ENCODE data around the gene ZAR1. TPM values are rescaled to one million over a fixed set of nuclear protein-coding genes. Genes with fewer than 3 reads are reported as not detected.

ZAR1 gene
- total RNA-seq, 1 donor from 2014 or later, result not detected

GRCh38 chr4:48504026-48504330, 13.9 kb downstream of the ZAR1 start:
- H3K27ac Mint-ChIP-seq (ENCODE audit: unreplicated experiment), result no peak overlapping the region
- H3K9me3 Mint-ChIP-seq (ENCODE audit: unreplicated experiment), result no peaks in the 10 kb centered on the region
- H3K4me1 Mint-ChIP-seq (ENCODE audit: unreplicated experiment), result peaks cover 4% of the 10 kb centered on the region
- TF ChIP-seq, protein P1, sequence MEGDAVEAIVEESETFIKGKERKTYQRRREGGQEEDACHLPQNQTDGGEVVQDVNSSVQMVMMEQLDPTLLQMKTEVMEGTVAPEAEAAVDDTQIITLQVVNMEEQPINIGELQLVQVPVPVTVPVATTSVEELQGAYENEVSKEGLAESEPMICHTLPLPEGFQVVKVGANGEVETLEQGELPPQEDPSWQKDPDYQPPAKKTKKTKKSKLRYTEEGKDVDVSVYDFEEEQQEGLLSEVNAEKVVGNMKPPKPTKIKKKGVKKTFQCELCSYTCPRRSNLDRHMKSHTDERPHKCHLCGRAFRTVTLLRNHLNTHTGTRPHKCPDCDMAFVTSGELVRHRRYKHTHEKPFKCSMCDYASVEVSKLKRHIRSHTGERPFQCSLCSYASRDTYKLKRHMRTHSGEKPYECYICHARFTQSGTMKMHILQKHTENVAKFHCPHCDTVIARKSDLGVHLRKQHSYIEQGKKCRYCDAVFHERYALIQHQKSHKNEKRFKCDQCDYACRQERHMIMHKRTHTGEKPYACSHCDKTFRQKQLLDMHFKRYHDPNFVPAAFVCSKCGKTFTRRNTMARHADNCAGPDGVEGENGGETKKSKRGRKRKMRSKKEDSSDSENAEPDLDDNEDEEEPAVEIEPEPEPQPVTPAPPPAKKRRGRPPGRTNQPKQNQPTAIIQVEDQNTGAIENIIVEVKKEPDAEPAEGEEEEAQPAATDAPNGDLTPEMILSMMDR (IDR thresholded peaks at IDR 0.05), result no peak
- no peak for DNase-seq (ENCODE audit: extremely low spot score, unreplicated experiment)
- no peaks in the 10 kb centered on the region for H3K27me3 Mint-ChIP-seq (ENCODE audit: unreplicated experiment)
- H3K36me3 Mint-ChIP-seq (ENCODE audit: unreplicated experiment), result peaks cover 29% of the 10 kb centered on the region
- no peak overlapping the region for H3K4me3 Mint-ChIP-seq (ENCODE audit: unreplicated experiment)

DNA sequence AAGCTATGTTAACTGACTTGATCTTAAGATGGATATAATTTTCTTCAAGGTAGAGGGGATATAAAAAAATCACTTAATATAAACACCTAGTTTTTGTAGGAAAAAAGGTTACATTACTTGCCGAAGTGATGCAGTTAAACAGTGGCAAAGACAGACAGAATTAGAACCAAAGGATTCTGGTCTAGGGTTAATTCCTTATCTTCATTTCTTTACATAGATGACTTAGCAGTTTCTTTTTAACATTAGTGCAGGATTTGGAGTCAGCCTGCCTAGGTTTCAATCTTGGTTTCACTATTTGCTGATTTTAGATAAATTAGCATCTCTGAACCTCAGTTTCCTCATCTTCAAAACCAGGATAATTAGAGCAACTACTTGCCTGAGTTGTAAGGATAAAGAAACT, 14.3 kb downstream of the ZAR1 start:
- Mint-ChIP-seq H3K27me3 (ENCODE audit: unreplicated experiment) (no peaks in the 10 kb centered on the region), H3K9me3 (ENCODE audit: unreplicated experiment) (no peaks in the 10 kb centered on the region), H3K36me3 (ENCODE audit: unreplicated experiment) (peaks cover 28% of the 10 kb centered on the region), H3K4me3 (ENCODE audit: unreplicated experiment) (no peak overlapping the region), H3K4me1 (ENCODE audit: unreplicated experiment) (peaks cover 4% of the 10 kb centered on the region), H3K27ac (ENCODE audit: unreplicated experiment) (no peak overlapping the region)
- no peak for DNase-seq (ENCODE audit: extremely low spot score, unreplicated experiment)
- TF ChIP-seq, protein P1 (IDR thresholded peaks at IDR 0.05), result no peak

GRCh38 chr4:48506716-48507115, 16.7 kb downstream of the ZAR1 start:
- no peak overlapping the region for H3K27ac Mint-ChIP-seq (ENCODE audit: unreplicated experiment)
- H3K36me3 Mint-ChIP-seq (ENCODE audit: unreplicated experiment), result peaks cover 28% of the 10 kb centered on the region
- TF ChIP-seq, protein P1 (IDR thresholded peaks at IDR 0.05), result no peak
- no peak overlapping the region for H3K4me3 Mint-ChIP-seq (ENCODE audit: unreplicated experiment)
- H3K9me3 Mint-ChIP-seq (ENCODE audit: unreplicated experiment), result no peaks in the 10 kb centered on the region
- H3K27me3 Mint-ChIP-seq (ENCODE audit: unreplicated experiment), result no peaks in the 10 kb centered on the region
- H3K4me1 Mint-ChIP-seq (ENCODE audit: unreplicated experiment), result peaks cover 4% of the 10 kb centered on the region
- no peak for DNase-seq (ENCODE audit: extremely low spot score, unreplicated experiment)

- H3K4me1 Mint-ChIP-seq (ENCODE audit: unreplicated experiment), result peaks cover 4% of the 10 kb centered on the region
- TF ChIP-seq, protein P1 (IDR thresholded peaks at IDR 0.05), result no peak
- no peak overlapping the region for H3K4me3 Mint-ChIP-seq (ENCODE audit: unreplicated experiment)
- DNase-seq (ENCODE audit: extremely low spot score, unreplicated experiment), result no peak
- H3K36me3 Mint-ChIP-seq (ENCODE audit: unreplicated experiment), result peaks cover 44% of the 10 kb centered on the region
- no peaks in the 10 kb centered on the region for H3K27me3 Mint-ChIP-seq (ENCODE audit: unreplicated experiment)
- no peak overlapping the region for H3K27ac Mint-ChIP-seq (ENCODE audit: unreplicated experiment)
- H3K9me3 Mint-ChIP-seq (ENCODE audit: unreplicated experiment), result no peaks in the 10 kb centered on the region
Observed at GRCh38 chr4:48509543-48509942, 19.5 kb downstream of the ZAR1 start.

GRCh38 chr4:48518143-48518542, 28.1 kb downstream of the ZAR1 start:
- TF ChIP-seq, protein P1 (IDR thresholded peaks at IDR 0.05), result no peak
- H3K27me3 Mint-ChIP-seq (ENCODE audit: unreplicated experiment), result no peaks in the 10 kb centered on the region
- H3K27ac Mint-ChIP-seq (ENCODE audit: unreplicated experiment), result no peak overlapping the region
- H3K9me3 Mint-ChIP-seq (ENCODE audit: unreplicated experiment), result no peaks in the 10 kb centered on the region
- peaks cover 51% of the 10 kb centered on the region for H3K36me3 Mint-ChIP-seq (ENCODE audit: unreplicated experiment)
- H3K4me3 Mint-ChIP-seq (ENCODE audit: unreplicated experiment), result no peak overlapping the region
- DNase-seq (ENCODE audit: extremely low spot score, unreplicated experiment), result no peak
- H3K4me1 Mint-ChIP-seq (ENCODE audit: unreplicated experiment), result no peaks in the 10 kb centered on the region

All from osteocyte (in vitro differentiated cells).